Ishikawa (cell line): ENCODE measurements around the gene METTL22.

Experiments used
- CEBPB ChIP-seq: IDR thresholded peaks from 2 replicates; pipeline ENCODE4 v1.6.1; 2012
- EGR1 ChIP-seq: IDR thresholded peaks from 2 replicates; pipeline ENCODE4 v1.6.1; 2012
- NFIC ChIP-seq: IDR thresholded peaks from 2 replicates; pipeline ENCODE4 v1.6.1; 2012
- RAD21 ChIP-seq: IDR thresholded peaks from 2 replicates; pipeline ENCODE4 v1.6.1; 2012; ENCODE audit warnings: low read depth
- REST ChIP-seq: IDR thresholded peaks from 2 replicates; pipeline ENCODE4 v1.6.1; 2012; ENCODE audit warnings: low read depth, mild to moderate bottlenecking
- TAF1 ChIP-seq: IDR thresholded peaks from 2 replicates; pipeline ENCODE4 v1.6.1; 2012; ENCODE audit warnings: low read depth, mild to moderate bottlenecking
- TEAD4 ChIP-seq: IDR thresholded peaks from 2 replicates; pipeline ENCODE4 v1.6.1; 2012
- ZBTB7A ChIP-seq: IDR thresholded peaks from 2 replicates; pipeline ENCODE4 v1.6.1; 2012; ENCODE audit warnings: low read depth
- TF ChIP-seq, protein P1 (sequence below): IDR thresholded peaks from 2 replicates; pipeline ENCODE4 v1.6.1; 2012
- TF ChIP-seq, protein P2 (sequence below): IDR thresholded peaks from 2 replicates; pipeline ENCODE4 v1.6.1; 2012

DNA sequence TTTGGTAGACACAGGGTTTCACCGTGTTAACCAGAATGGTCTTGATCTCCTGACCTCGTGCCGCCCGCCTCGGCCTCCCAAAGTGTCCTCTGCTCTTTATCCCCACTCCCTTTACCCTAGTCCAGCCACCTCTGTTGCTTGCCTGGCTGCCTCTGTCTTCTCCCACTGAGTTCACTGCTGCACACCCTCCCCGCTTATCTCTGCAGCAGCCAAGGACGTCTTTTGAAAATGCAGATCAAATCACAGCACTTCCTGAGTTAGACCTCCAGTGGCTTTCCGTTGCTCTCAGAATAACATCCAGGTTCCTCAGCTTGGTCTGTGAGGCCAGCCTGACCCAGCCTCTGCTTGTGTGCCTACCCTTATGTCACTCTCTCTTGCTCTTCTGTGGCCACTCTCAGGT, 5.4 kb downstream of the METTL22 start:
- TF ChIP-seq TAF1, result no peak
- TF ChIP-seq, protein P1, sequence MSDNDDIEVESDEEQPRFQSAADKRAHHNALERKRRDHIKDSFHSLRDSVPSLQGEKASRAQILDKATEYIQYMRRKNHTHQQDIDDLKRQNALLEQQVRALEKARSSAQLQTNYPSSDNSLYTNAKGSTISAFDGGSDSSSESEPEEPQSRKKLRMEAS, result no peak
- TF ChIP-seq ZBTB7A, result no peak
- no peak for TF ChIP-seq REST
- TF ChIP-seq CEBPB, result no peak
- TF ChIP-seq NFIC, result no peak
- no peak for TF ChIP-seq TEAD4
- TF ChIP-seq, protein P2, sequence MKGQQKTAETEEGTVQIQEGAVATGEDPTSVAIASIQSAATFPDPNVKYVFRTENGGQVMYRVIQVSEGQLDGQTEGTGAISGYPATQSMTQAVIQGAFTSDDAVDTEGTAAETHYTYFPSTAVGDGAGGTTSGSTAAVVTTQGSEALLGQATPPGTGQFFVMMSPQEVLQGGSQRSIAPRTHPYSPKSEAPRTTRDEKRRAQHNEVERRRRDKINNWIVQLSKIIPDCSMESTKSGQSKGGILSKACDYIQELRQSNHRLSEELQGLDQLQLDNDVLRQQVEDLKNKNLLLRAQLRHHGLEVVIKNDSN, result no peak
- no peak for TF ChIP-seq EGR1
- TF ChIP-seq RAD21, result no peak
